Karpas-422 (cell line): ENCODE data around the gene PHF12. TPM values are rescaled to one million over a fixed set of nuclear protein-coding genes. Genes with fewer than 3 reads are reported as not detected.
A peak's percentile ranks its signal among the peaks of the same experiment; 100 is the strongest.

Experiments used
- DNase-seq: peaks from one replicate; pipeline ENCODE4 v3.0.0-alpha.2; 2015
- H2AFZ ChIP-seq: fragments of 200-600 bp; sonication (generic); 2 replicates; pipeline ENCODE4 v1.6.1; 2014; ENCODE audit warnings: antibody characterized with exemption, low read length, mixed read lengths
- H3K27ac ChIP-seq: fragments of 200-600 bp; sonication (generic); 2 replicates; pipeline ENCODE4 v1.5.1; 2014; ENCODE audit warnings: mild to moderate bottlenecking, low read length, moderate library complexity
- H3K27me3 ChIP-seq: fragments of 200-600 bp; sonication (generic); 2 replicates; pipeline ENCODE4 v1.6.1; 2014; ENCODE audit warnings: low read length, mixed read lengths
- H3K36me3 ChIP-seq: fragments of 200-600 bp; sonication (generic); 2 replicates; pipeline ENCODE4 v1.6.1; 2014; ENCODE audit warnings: low read length, mixed read lengths; ENCODE audit not compliant: insufficient read depth
- H3K4me1 ChIP-seq: fragments of 200-600 bp; sonication (generic); 2 replicates; pipeline ENCODE4 v1.6.1; 2014; ENCODE audit warnings: mild to moderate bottlenecking, low read length, mixed read lengths
- H3K4me2 ChIP-seq: fragments of 200-600 bp; sonication (generic); 2 replicates; pipeline ENCODE4 v1.6.1; 2014; ENCODE audit warnings: low read length, low read depth, mild to moderate bottlenecking; ENCODE audit not compliant: poor library complexity, severe bottlenecking
- H3K4me3 ChIP-seq: fragments of 200-600 bp; sonication (generic); 2 replicates; pipeline ENCODE4 v1.5.1; 2014; ENCODE audit warnings: mild to moderate bottlenecking, antibody characterized with exemption, low read length, mixed read lengths
- H3K79me2 ChIP-seq: fragments of 200-600 bp; sonication (generic); 2 replicates; pipeline ENCODE4 v1.6.1; 2014; ENCODE audit warnings: mild to moderate bottlenecking, low read length, mixed read lengths
- H3K9ac ChIP-seq: fragments of 200-600 bp; sonication (generic); 2 replicates; pipeline ENCODE4 v1.6.0; 2014; ENCODE audit warnings: low read length
- H3K9me2 ChIP-seq: fragments of 200-600 bp; sonication (generic), shearing (Covaris generic); replicated peaks from 2 replicates; pipeline ENCODE4 v1.6.0; 2014; ENCODE audit warnings: mild to moderate bottlenecking, low read length, moderate library complexity; ENCODE audit not compliant: insufficient read depth
- H3K9me3 ChIP-seq: fragments of 300-700, 200-600 bp; sonication (generic); 2 replicates; pipeline ENCODE4 v1.6.1; 2014; ENCODE audit warnings: low read length, mixed read lengths
- H4K20me1 ChIP-seq: fragments of 200-600 bp; sonication (generic); 2 replicates; pipeline ENCODE4 v1.6.1; 2014; ENCODE audit warnings: mild to moderate bottlenecking, antibody characterized with exemption, low read length, low read depth; ENCODE audit not compliant: insufficient read depth
- total RNA-seq: library from RNA; depleted of rRNA; stranded (reverse); fragments of >200 nt; shearing (Covaris generic); gene quantifications from 2 replicates; pipeline ENCODE4 v1.2.3, GENCODE V29; 2014; ENCODE audit warnings: low replicate concordance

Gene PHF12
- total RNA-seq, 1 experiment from 2014 or later, result 38.3 TPM

DNA sequence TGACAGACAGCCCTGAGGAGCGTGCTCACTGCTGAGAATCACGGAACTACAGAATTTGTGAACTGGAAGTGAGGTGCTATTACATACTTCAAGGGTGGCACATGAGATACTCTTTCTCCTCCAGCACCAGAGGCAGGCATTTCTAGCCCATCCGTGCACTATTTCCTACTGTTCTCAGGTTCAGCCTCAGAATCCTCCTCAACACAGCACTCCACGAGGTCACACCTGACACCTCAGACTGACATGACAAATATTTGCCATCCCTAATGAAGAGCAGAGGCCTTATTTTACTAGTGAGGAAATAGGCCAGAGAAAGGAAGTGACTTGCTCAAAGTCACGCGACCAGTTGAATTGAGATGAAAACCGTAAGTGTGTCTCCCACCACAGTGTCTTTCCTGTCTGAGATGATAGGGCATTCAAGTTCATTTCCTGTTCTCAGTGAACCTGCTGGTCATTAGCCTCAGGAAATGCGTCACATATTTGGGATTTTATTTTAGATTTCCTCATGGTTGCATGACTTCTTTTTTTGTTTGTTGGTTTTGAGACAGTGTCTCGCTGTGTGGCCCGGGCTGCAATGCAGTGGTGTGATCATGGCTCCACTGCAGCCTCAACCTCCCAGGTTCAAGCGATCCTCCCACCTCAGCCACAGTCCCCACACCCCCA lies 30.9 kb upstream of the PHF12 start:
- Histone ChIP-seq H4K20me1 (no peaks in the 10 kb centered on the region), H3K9ac (no peak overlapping the region), H3K4me1 (no peaks in the 10 kb centered on the region), H3K4me2 (no peak overlapping the region), H2AFZ (no peak overlapping the region), H3K36me3 (no peaks in the 10 kb centered on the region), H3K4me3 (no peak overlapping the region), H3K9me3 (no peaks in the 10 kb centered on the region), H3K9me2 (no peaks in the 10 kb centered on the region), H3K27ac (no peak overlapping the region), H3K27me3 (no peaks in the 10 kb centered on the region), H3K79me2 (no peaks in the 10 kb centered on the region)
- peak; percentile 56 for DNase-seq

DNA sequence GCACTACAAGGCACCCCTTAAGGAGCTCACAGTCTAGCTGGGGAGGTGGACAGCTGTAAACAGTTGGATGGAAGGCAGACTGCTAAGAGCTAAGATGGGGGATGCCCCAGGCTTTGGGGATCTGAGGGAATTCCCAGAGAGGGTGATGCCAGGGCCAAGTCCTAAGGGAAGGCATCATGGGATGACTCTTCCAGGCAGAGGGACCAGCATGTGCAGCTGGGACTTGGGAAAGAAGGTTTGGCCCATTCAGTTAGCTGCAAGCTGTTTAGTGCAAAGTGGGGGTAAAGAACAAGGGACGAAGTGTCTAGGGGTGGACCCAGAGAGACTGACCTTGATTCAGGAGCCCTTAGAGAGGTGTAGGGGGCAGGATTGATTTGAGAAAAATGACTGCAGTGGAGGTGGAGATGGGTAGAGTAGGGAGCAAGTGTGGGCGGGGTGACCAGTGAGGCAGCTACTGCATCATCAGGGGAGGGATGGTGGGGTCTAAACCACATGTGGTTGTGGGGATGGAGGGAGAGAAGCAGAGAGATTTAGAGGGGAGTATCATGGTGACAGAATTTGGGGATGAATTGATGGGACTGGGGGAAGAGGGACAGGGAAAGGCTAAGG lies 27.1 kb upstream of the PHF12 start:
- Histone ChIP-seq H2AFZ (no peak overlapping the region), H3K27ac (no peak overlapping the region), H3K36me3 (no peaks in the 10 kb centered on the region), H3K4me1 (no peaks in the 10 kb centered on the region), H3K9me2 (no peaks in the 10 kb centered on the region), H4K20me1 (no peaks in the 10 kb centered on the region), H3K4me2 (no peak overlapping the region), H3K79me2 (no peaks in the 10 kb centered on the region), H3K4me3 (no peak overlapping the region), H3K27me3 (no peaks in the 10 kb centered on the region), H3K9me3 (no peaks in the 10 kb centered on the region), H3K9ac (no peak overlapping the region)
- no peak for DNase-seq

DNA sequence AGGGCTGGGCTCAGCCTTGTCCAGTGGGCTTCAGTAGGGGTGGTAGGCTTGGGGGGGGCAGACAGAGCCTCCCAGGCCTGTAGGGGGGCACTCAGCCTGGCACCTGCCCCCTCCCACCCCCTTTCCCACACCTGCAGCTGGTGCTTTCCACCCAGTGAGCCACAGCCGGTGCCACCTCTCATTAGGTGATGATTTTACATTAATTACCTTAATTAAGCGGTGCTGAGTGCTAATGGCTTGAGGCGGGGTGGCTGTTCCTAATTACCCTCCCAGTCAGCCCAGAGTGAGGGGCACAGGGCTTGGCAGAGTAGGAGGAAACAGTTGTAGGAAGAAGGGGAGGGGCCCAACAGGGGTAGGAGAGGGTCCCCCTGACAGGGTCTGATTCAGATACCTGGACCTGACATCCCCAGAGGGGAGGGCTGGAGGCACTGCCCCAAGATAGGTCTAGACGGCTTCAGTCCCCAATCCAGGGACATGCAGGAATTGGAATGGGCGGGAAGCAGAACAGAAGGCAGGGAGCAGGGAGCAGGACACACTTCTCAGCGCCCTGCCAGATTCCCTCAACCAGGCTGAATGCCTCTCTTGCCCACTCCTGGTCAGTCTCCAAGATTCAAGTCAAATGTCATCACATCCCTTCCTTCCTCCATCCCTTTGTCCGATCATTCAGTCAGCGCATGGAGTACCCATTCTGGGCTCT lies 26.5 kb upstream of the PHF12 start:
- Histone ChIP-seq H3K4me3 (no peak overlapping the region), H2AFZ (no peak overlapping the region), H3K4me1 (no peaks in the 10 kb centered on the region), H3K27me3 (no peaks in the 10 kb centered on the region), H3K9ac (no peak overlapping the region), H3K36me3 (no peaks in the 10 kb centered on the region), H4K20me1 (no peaks in the 10 kb centered on the region), H3K4me2 (no peak overlapping the region), H3K27ac (no peak overlapping the region), H3K9me3 (no peaks in the 10 kb centered on the region), H3K79me2 (no peaks in the 10 kb centered on the region), H3K9me2 (no peaks in the 10 kb centered on the region)
- DNase-seq, result no peak

DNA sequence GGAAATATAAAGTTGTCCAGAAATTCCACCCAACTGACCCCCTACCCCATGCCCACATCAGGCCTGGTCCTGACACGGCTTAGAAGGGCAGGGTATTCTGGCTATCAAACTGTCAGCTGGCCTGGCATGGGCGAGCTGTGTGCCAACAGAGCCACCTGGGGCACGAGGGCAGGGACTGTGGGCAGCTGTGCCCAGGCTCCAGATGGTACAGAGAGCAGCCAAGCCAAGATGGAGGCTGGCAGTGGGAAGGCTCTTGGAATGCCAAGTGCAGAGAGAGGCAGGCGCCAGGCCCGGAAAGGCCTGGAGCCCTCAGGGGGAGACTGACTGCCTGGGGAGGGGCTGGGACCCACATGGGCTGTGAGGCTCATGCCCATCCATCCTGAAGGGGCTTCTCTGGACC lies 24.3 kb upstream of the PHF12 start:
- Histone ChIP-seq H3K9me3 (no peaks in the 10 kb centered on the region), H3K4me3 (no peak overlapping the region), H3K9me2 (no peaks in the 10 kb centered on the region), H3K4me1 (no peaks in the 10 kb centered on the region), H3K27ac (no peak overlapping the region), H3K27me3 (no peaks in the 10 kb centered on the region), H2AFZ (no peak overlapping the region), H3K4me2 (no peak overlapping the region), H4K20me1 (no peaks in the 10 kb centered on the region), H3K9ac (no peak overlapping the region), H3K79me2 (no peaks in the 10 kb centered on the region), H3K36me3 (no peaks in the 10 kb centered on the region)
- no peak for DNase-seq

DNA sequence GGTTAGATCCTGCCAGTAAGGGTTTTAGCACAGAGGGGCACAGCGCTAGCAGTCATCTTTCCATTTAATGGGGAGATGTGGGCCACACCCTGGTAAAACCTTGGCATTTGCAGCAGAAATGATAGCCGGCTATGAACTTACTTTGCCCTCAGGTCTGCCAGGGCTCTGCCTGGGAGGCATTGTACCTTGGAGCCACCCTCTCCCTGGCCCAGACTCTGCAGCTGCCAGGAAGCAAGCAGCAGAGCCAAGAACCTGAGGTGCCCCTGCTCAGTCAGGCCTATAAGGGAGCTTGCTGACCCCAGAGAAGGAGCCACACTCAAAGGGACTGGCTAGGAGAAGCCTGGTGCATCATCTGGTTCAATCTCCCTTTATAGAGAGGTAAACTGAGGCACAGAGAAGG lies 23.7 kb upstream of the PHF12 start:
- H3K9me2 ChIP-seq, result no peaks in the 10 kb centered on the region
- no peaks in the 10 kb centered on the region for H4K20me1 ChIP-seq
- no peak for DNase-seq

DNA sequence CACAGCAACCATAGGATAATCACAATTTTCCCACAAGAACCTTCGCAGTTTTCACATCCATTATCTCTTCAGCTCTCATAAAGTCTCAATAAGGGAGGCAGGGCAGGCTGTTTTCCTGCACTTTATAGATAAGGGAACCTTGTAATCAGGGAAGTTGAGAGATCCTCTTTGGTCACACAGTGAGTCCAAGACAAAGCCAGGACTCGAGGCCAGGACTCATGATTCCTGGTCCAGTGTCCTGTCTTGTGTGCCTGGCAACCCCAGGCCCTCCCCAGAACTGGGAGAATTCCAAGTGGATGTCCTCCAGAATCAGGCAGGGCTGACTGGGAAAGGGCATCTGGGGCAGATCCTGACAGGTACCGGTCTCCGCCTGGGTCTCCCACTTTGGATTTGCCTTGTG lies 23.1 kb upstream of the PHF12 start:
- no peaks in the 10 kb centered on the region for H3K9me3 ChIP-seq
- H3K9me2 ChIP-seq, result no peaks in the 10 kb centered on the region
- no peaks in the 10 kb centered on the region for H3K36me3 ChIP-seq
- H3K79me2 ChIP-seq, result no peaks in the 10 kb centered on the region
- H3K27me3 ChIP-seq, result no peaks in the 10 kb centered on the region
- H3K4me1 ChIP-seq, result no peaks in the 10 kb centered on the region
- no peak for DNase-seq
- H2AFZ ChIP-seq, result no peak overlapping the region
- no peak overlapping the region for H3K4me2 ChIP-seq
- H3K9ac ChIP-seq, result no peak overlapping the region
- H4K20me1 ChIP-seq, result no peaks in the 10 kb centered on the region
- no peak overlapping the region for H3K27ac ChIP-seq
- H3K4me3 ChIP-seq, result no peak overlapping the region

More for the DNA sequence above, 23.7 kb upstream of the PHF12 start:
- Histone ChIP-seq H3K79me2 (no peaks in the 10 kb centered on the region), H3K4me1 (no peaks in the 10 kb centered on the region), H3K4me2 (no peak overlapping the region), H3K9ac (no peak overlapping the region), H3K9me3 (no peaks in the 10 kb centered on the region), H2AFZ (no peak overlapping the region), H3K27me3 (no peaks in the 10 kb centered on the region), H3K27ac (no peak overlapping the region), H3K36me3 (no peaks in the 10 kb centered on the region), H3K4me3 (no peak overlapping the region)

DNA sequence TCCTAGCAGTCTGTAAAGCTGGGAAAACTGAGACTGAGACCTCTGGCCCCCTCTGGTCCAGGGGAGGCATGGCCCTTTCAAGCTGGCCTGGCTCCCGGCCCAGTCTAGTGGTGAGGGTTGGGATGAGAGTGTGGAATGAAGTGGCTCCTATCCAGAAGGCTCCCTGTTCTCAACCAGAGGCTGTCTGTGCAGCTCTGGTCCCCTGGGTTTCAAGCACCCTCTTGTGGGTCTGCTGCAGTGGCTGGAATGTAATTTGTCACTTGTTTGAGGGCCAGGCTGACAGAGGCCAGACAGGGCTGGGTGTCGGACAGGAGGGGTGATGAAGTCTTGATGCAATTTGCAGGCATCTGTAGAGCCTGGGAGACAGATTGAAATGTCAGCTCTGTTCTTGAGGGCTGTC lies 22.1 kb upstream of the PHF12 start:
- no peaks in the 10 kb centered on the region for H3K79me2 ChIP-seq
- H3K27me3 ChIP-seq, result no peaks in the 10 kb centered on the region

DNA sequence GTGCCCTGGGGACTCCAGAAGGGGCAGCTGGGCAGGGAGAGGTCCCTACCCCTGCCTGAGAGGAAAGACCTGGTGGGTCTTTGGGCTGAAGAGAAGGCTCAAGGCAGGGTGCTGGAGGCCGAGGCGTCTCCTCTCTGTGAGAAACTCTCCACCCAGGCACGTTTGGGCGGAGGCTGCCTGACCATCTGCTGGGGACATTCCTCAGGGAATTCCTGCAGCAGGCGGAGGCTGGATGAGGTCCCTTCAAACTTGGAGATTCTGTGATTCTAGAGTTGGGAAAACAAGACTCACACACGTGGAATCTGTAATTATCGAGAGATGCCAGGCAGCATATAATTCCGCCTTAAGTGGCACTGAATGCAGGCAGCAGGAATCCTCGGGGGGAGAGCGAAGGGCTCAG lies 21.1 kb upstream of the PHF12 start:
- Histone ChIP-seq H3K9me2 (no peaks in the 10 kb centered on the region), H3K4me1 (no peaks in the 10 kb centered on the region), H3K9ac (no peak overlapping the region), H4K20me1 (no peaks in the 10 kb centered on the region), H3K79me2 (no peaks in the 10 kb centered on the region), H2AFZ (no peak overlapping the region), H3K27ac (no peak overlapping the region), H3K4me3 (no peak overlapping the region), H3K4me2 (no peak overlapping the region), H3K36me3 (no peaks in the 10 kb centered on the region), H3K27me3 (no peaks in the 10 kb centered on the region), H3K9me3 (no peaks in the 10 kb centered on the region)
- DNase-seq, result no peak

More for the DNA sequence above, 22.1 kb upstream of the PHF12 start:
- Histone ChIP-seq H3K36me3 (no peaks in the 10 kb centered on the region), H2AFZ (no peak overlapping the region), H3K4me1 (no peaks in the 10 kb centered on the region), H3K27ac (no peak overlapping the region), H3K4me2 (no peak overlapping the region), H3K9me3 (no peaks in the 10 kb centered on the region), H4K20me1 (no peaks in the 10 kb centered on the region), H3K9ac (no peak overlapping the region), H3K4me3 (no peak overlapping the region), H3K9me2 (no peaks in the 10 kb centered on the region)
- no peak for DNase-seq
